K562 (cell line): Measurements from ENCODE around the gene MEGF10. TPM values are rescaled to one million over a fixed set of nuclear protein-coding genes. Genes with fewer than 3 reads are reported as not detected.

Experiments
- CCNT2 ChIP-seq: IDR thresholded peaks from 2 replicates; pipeline ENCODE4 v1.6.1; 2011; ENCODE audit warnings: borderline replicate concordance, low read depth, mild to moderate bottlenecking, moderate library complexity, mixed read lengths, low read length; ENCODE audit not compliant: insufficient read length; ENCODE audit errors: extremely low read depth
- ETV6 ChIP-seq, 3 experiments: fragments of 150-350 bp in 1 of 3; sonication (generic) in 1 of 3; formaldehyde crosslinking in 1 of 3; IDR thresholded peaks; 2 replicates each; pipeline versions ENCODE4 v1.6.1 to v1.8.0; 2014 to 2022; ENCODE audit warnings: borderline replicate concordance in 2 of 3, low read depth in 2 of 3, antibody characterized with exemption in 1 of 3, low read length in 1 of 3, mild to moderate bottlenecking in 1 of 3, missing genetic modification reagents in 1 of 3
- IRF9 ChIP-seq: fragments of 450-650 bp; IDR thresholded peaks from 2 replicates; pipeline ENCODE4 v1.6.1; 2016; ENCODE audit warnings: missing biosample characterization, missing genetic modification characterization
- RBM17 ChIP-seq: fragments of 200-400 bp; formaldehyde crosslinking; IDR thresholded peaks from 2 replicates; pipeline ENCODE4 v1.6.1; 2017; ENCODE audit warnings: low read depth, mild to moderate bottlenecking, low read length, borderline replicate concordance
- SP2 ChIP-seq: IDR thresholded peaks from 2 replicates; pipeline ENCODE4 v1.6.1; 2011; ENCODE audit warnings: mild to moderate bottlenecking, low read depth, low read length, moderate library complexity; ENCODE audit not compliant: poor library complexity, severe bottlenecking; ENCODE audit errors: extremely low read depth
- TCF3 ChIP-seq: sonication (generic); formaldehyde crosslinking; IDR thresholded peaks from 2 replicates; pipeline ENCODE4 v1.4.0; 2020; ENCODE audit warnings: mild to moderate bottlenecking, missing genetic modification reagents
- YY1 ChIP-seq, 3 experiments: IDR thresholded peaks; 2 replicates each; pipeline ENCODE4 v1.6.1; 2011; ENCODE audit warnings: low read length in 2 of 3, mild to moderate bottlenecking in 2 of 3, moderate library complexity in 2 of 3, borderline replicate concordance in 1 of 3, control low read depth in 1 of 3, low read depth in 1 of 3; ENCODE audit not compliant: insufficient read depth in 3 of 3, insufficient replicate concordance in 2 of 3, control insufficient read depth in 1 of 3, insufficient read length in 1 of 3; ENCODE audit errors: extremely low read depth in 1 of 3
- ZNF384 ChIP-seq: IDR thresholded peaks from 2 replicates; pipeline ENCODE4 v1.6.1; 2012; ENCODE audit warnings: low read depth, low read length, improper control_type of control experiment
- ZNF444 ChIP-seq: fragments of 250-450 bp; sonication (Bioruptor Pico); IDR thresholded peaks from 2 replicates; pipeline ENCODE4 v1.4.0; 2020; ENCODE audit warnings: mild to moderate bottlenecking, moderate library complexity
- ZNF584 ChIP-seq: fragments of 200-800 bp; sonication (Bioruptor generic); IDR thresholded peaks from 2 replicates; pipeline ENCODE4 v1.6.1; 2016; ENCODE audit warnings: low read depth, mild to moderate bottlenecking, missing genetic modification characterization, missing compliant biosample characterization
- polyA plus RNA-seq, 8 experiments: library from polyadenylated mRNA; depleted of rRNA in 4 of 8; stranded (reverse) in 5 of 8; unstranded in 3 of 8; fragments of >200 nt; fragmentation: Nextera tagmentation in 2 of 8; fragmentation: Illumina TruSeq in 1 of 8; extraction: Ambion mirVana in 2 of 8; extraction: Trizol in 1 of 8; gene quantifications; 2 replicates each; pipeline versions ENCODE4 v1.2.1 to v1.2.3, GENCODE V29; 2011 to 2014; ENCODE audit warnings: inconsistent platforms in 1 of 8, missing spikeins in 1 of 8
- total RNA-seq, 7 experiments: library from RNA; depleted of rRNA in 6 of 7; stranded (reverse); fragments of >200 nt in 6 of 7; fragmentation: Illumina TruSeq in 2 of 7; extraction: Trizol in 2 of 7; gene quantifications; 2 replicates each; pipeline versions ENCODE4 v1.2.1 to v1.2.3, GENCODE V29; 2011 to 2021; ENCODE audit warnings: low replicate concordance in 1 of 7

MEGF10 gene
- total and polyA plus RNA-seq, 9 of the 15 experiments (the other 6 are each of a cell fraction or from before 2014, with no cell fraction given), result 0.07 TPM; not detected in 8

GRCh38 chr5:127313379-127313778 lies 22.8 kb downstream of the MEGF10 start (continued):
- TF ChIP-seq ETV6 (IDR thresholded peaks at IDR 0.05; ENCODE audit: borderline replicate concordance in 1 of 2, low read depth in 2 of 2, low read length in 1 of 2), result no peak
- no peak for TF ChIP-seq ETV6 (CRISPR knock-in tag; IDR thresholded peaks at IDR 0.05; ENCODE audit: borderline replicate concordance)
- TF ChIP-seq YY1 (IDR thresholded peaks at IDR 0.05; ENCODE audit: borderline replicate concordance in 1 of 3, control insufficient read depth in 1 of 3, extremely low read depth in 1 of 3, insufficient read depth in 3 of 3, insufficient read length in 1 of 3, insufficient replicate concordance in 2 of 3, low read depth in 1 of 3, low read length in 2 of 3), result no peak
- no peak for TF ChIP-seq ZNF384
- TF ChIP-seq CCNT2, result no peak
- TF ChIP-seq ZNF584 (CRISPR knock-in tag), result no peak
- no peak for TF ChIP-seq SP2
- no peak for TF ChIP-seq RBM17
- no peak for TF ChIP-seq TCF3 (CRISPR knock-in tag)
- no peak for TF ChIP-seq IRF9 (tag)
- no peak for TF ChIP-seq ZNF444
